HepG2 (cell line): ENCODE data around the gene ALS2CL. TPM values are rescaled to one million over a fixed set of nuclear protein-coding genes. Genes with fewer than 3 reads are reported as not detected.

Experiments used
- ATAC-seq: fragments of 200-7000 bp; cut with Tn5 transposase; 3 replicates; pipeline ENCODE4 v1.9.1; 2020; ENCODE audit warnings: mild to moderate bottlenecking, moderate library complexity
- BruUV-seq: library from RNA; stranded (reverse); fragments of 400-500 nt; replicated peaks from 2 replicates; lab custom pipeline; 2021; lab: Mats Ljungman, UMichigan
- CTCF ChIA-PET: fragments of 300-600 bp; formaldehyde crosslinking; extraction: SDS; loops from one replicate; lab custom pipeline; 2021; ENCODE audit warnings: low total read pairs, inconsistent platforms, low intra/inter-chr PET ratio; lab: Yijun Ruan, JAX
- POLR2A ChIA-PET: fragments of 350-600 bp; sonication (Branson Sonifier 250); formaldehyde crosslinking; loops from one replicate; lab custom pipeline; 2020; ENCODE audit warnings: antibody characterized with exemption, inconsistent platforms; lab: Yijun Ruan, JAX
- DNase-seq: peaks from one replicate; pipeline ENCODE4 v3.0.0-alpha.2; 2015; ENCODE audit warnings: low spot score
- FAIRE-seq: peaks from 3 replicates; lab custom pipeline; 2011; peaks lifted over from hg19 to GRCh38; lab: Jason Lieb, UNC
- H2AFZ ChIP-seq: one replicate; pipeline ENCODE4 v1.6.1; 2011; ENCODE audit warnings: low read length, inconsistent platforms
- H3K27ac ChIP-seq: fragments of 300-600 bp; 3 replicates; pipeline ENCODE4 v1.8.0; 2011; ENCODE audit warnings: mixed run types, mild to moderate bottlenecking, mixed read lengths, low read length, inconsistent platforms; ENCODE audit not compliant: insufficient read depth; ENCODE audit errors: extremely low read length
- H3K27me3 ChIP-seq, 2 experiments: fragments of 200-600 bp in 1 of 2; 2 replicates in 1 of 2; 3 replicates in 1 of 2; pipeline versions ENCODE4 v1.6.0 to v1.8.0; 2011; ENCODE audit warnings: low read length in 2 of 2, mild to moderate bottlenecking in 2 of 2, moderate library complexity in 2 of 2, inconsistent platforms in 1 of 2; ENCODE audit not compliant: insufficient read depth in 2 of 2, control insufficient read depth in 1 of 2
- H3K36me3 ChIP-seq, 2 experiments: fragments of 200-600 bp in 1 of 2; replicated peaks in 1 of 2; 2 replicates in 1 of 2; 3 replicates in 1 of 2; pipeline versions ENCODE4 v1.5.1 to v1.8.0; 2011; ENCODE audit warnings: low read length in 2 of 2, inconsistent platforms in 1 of 2; ENCODE audit not compliant: insufficient read depth in 2 of 2, control insufficient read depth in 1 of 2
- H3K4me1 ChIP-seq: 2 replicates; pipeline ENCODE4 v1.5.1; 2012; ENCODE audit warnings: low read length, inconsistent platforms; ENCODE audit not compliant: insufficient read depth
- H3K4me2 ChIP-seq: 2 replicates; pipeline ENCODE4 v1.6.0; 2011; ENCODE audit warnings: low read depth, low read length, inconsistent platforms
- H3K4me3 ChIP-seq, 3 experiments: fragments of 200-600 bp in 1 of 3; sonication (generic), shearing (Covaris generic) in 1 of 3; replicated peaks in 1 of 3; 2 replicates each; pipeline ENCODE4 v1.5.1; 2011 to 2016; ENCODE audit warnings: low read length in 3 of 3, inconsistent platforms in 2 of 3, low read depth in 2 of 3, mild to moderate bottlenecking in 2 of 3, control low read depth in 1 of 3, mixed read lengths in 1 of 3; ENCODE audit not compliant: insufficient read depth in 1 of 3
- H3K79me2 ChIP-seq: one replicate; pipeline ENCODE4 v1.6.1; 2011; ENCODE audit warnings: low read length, inconsistent platforms; ENCODE audit not compliant: insufficient read depth
- H3K9ac ChIP-seq: 2 replicates; pipeline ENCODE4 v1.6.0; 2011; ENCODE audit warnings: mild to moderate bottlenecking, low read depth, low read length, inconsistent platforms; ENCODE audit not compliant: insufficient read depth
- H3K9me3 ChIP-seq: 2 replicates; pipeline ENCODE4 v1.5.1; 2012; ENCODE audit warnings: mild to moderate bottlenecking, low read length
- H4K20me1 ChIP-seq: 2 replicates; pipeline ENCODE4 v1.6.0; 2011; ENCODE audit warnings: inconsistent platforms, mild to moderate bottlenecking, low read length, moderate library complexity; ENCODE audit not compliant: insufficient read depth
- POLR2AphosphoS5 ChIP-seq: IDR thresholded peaks from 2 replicates; pipeline ENCODE4 v1.6.1; 2012; ENCODE audit warnings: low read depth, low read length
- SIX1 ChIP-seq: sonication (generic); formaldehyde crosslinking; IDR thresholded peaks from 2 replicates; pipeline ENCODE4 v1.4.0; 2020; ENCODE audit warnings: missing genetic modification reagents, borderline replicate concordance
- TSC22D2 ChIP-seq: sonication (generic); formaldehyde crosslinking; IDR thresholded peaks from 2 replicates; pipeline ENCODE4 v1.5.1; 2020; ENCODE audit warnings: missing genetic modification reagents, mild to moderate bottlenecking, borderline replicate concordance
- ZBTB38 ChIP-seq: sonication (generic); formaldehyde crosslinking; IDR thresholded peaks from 2 replicates; pipeline ENCODE4 v1.5.1; 2020; ENCODE audit warnings: mild to moderate bottlenecking, missing genetic modification reagents
- ZNF720 ChIP-seq: sonication (generic); formaldehyde crosslinking; IDR thresholded peaks from 2 replicates; pipeline ENCODE4 v1.4.0; 2020; ENCODE audit warnings: missing genetic modification reagents
- ZNF747 ChIP-seq: sonication (generic); formaldehyde crosslinking; IDR thresholded peaks from 2 replicates; pipeline ENCODE4 v1.8.1; 2023; ENCODE audit warnings: missing genetic modification reagents, mild to moderate bottlenecking, borderline replicate concordance
- WGBS: methylation state at CpG from one replicate; pipeline ENCODE4 v1.1.6; 2017; ENCODE audit warnings: low lambda C conversion rate; 5-methylcytosine and 5-hydroxymethylcytosine counted together
- in situ Hi-C: cut with HindIII; loops from 2 replicates; pipeline ENCODE4 v1.10.0; 2017; ENCODE audit warnings: low pct_unique_long_range_greater_than_20kb; ENCODE audit not compliant: extremely low pct_ligation_motif_present
- intact Hi-C: fragments of 100-400 bp; cut with micrococcal nuclease; formaldehyde crosslinking; loops from one replicate; pipeline ENCODE4 v1.10.0; 2022; ENCODE audit not compliant: unreplicated experiment
- polyA plus RNA-seq, 8 experiments: library from polyadenylated mRNA; depleted of rRNA in 3 of 8; stranded (reverse) in 7 of 8; unstranded in 1 of 8; fragments of >200 nt; fragmentation: Illumina TruSeq in 4 of 8; extraction: Trizol in 4 of 8; gene quantifications; 2 replicates each; pipeline versions ENCODE4 v1.2.1 to v1.2.3, GENCODE V29; 2011 to 2016; ENCODE audit warnings: low read depth in 4 of 8, missing spikeins in 1 of 8, mixed read lengths in 1 of 8; ENCODE audit not compliant: insufficient read depth in 1 of 8
- total RNA-seq, 5 experiments: library from RNA; depleted of rRNA; stranded (reverse); fragments of >200 nt; fragmentation: Illumina TruSeq; extraction: Trizol; gene quantifications; 2 replicates each; pipeline ENCODE4 v1.2.3, GENCODE V29; 2016; ENCODE audit warnings: low read depth in 1 of 5
- TF ChIP-seq, protein P1 (sequence below): sonication (generic); formaldehyde crosslinking; IDR thresholded peaks from 2 replicates; pipeline ENCODE4 v1.8.0; 2022; ENCODE audit warnings: missing genetic modification reagents, mild to moderate bottlenecking, borderline replicate concordance
- TF ChIP-seq, protein P2 (sequence below): sonication (generic); formaldehyde crosslinking; IDR thresholded peaks from 2 replicates; pipeline ENCODE4 v1.4.0; 2020; ENCODE audit warnings: missing genetic modification reagents
- TF ChIP-seq, protein P3 (sequence below): sonication (generic); formaldehyde crosslinking; IDR thresholded peaks from 2 replicates; pipeline ENCODE4 v1.5.1; 2020; ENCODE audit warnings: mild to moderate bottlenecking, missing genetic modification reagents, borderline replicate concordance
- TF ChIP-seq, protein P4 (sequence below): sonication (generic); formaldehyde crosslinking; IDR thresholded peaks from 2 replicates; pipeline ENCODE4 v1.8.0; 2022; ENCODE audit warnings: mild to moderate bottlenecking, missing genetic modification reagents

ALS2CL gene
- total and polyA plus RNA-seq, 2 of the 13 experiments (the other 11 are each of a cell fraction or from before 2014, with no cell fraction given) = not detected

DNA sequence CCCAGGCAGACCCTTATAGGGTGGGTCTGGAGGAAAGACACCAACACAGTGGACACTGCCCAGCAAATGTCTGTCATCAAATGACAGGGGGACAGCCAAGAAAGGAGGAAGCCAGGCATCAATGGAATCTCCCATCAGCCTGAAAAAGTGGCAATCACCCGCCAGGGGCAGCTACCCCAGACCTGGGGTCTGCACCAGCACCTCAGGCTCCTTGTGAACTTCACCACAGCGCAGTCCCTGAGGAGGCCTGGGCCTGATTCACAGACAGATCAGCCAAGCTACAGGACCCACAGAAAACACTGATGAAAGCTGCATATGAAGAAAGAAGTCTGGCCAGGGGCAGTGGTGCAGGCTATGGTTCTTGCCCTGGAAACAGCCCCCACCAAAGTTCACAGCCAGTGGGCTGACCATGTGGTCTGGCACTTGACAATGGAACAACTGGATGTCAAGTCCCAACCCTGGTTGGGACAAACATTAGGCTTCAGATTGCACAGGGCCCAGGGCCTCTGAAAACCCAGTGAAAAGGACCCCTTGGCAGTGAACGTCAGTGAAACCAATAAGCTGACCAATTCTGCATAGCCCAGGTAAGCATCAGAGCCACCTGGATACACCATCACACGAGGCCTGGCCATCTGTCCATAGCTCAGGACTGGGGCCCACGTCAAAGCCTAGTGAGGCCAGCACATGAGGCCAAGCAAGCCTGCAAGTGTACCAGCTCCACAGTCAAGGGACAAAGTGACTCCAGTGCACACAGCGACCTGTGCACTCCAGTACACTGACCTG, 29.1 kb downstream of the ALS2CL start:
- intact Hi-C loops (no loop called here), in situ Hi-C loops (loop anchor here (10.0 kb wide), 1 partner anchor 180 kb away; no protein-coding TSS in a partner anchor)
- Histone ChIP-seq H3K4me3 (no peak overlapping the region), H3K4me2 (no peak overlapping the region), H3K36me3 (no peaks in the 10 kb centered on the region), H3K4me1 (no peaks in the 10 kb centered on the region), H3K79me2 (no peaks in the 10 kb centered on the region), H4K20me1 (no peaks in the 10 kb centered on the region), H3K27ac (no peak overlapping the region), H3K27me3 (peaks cover 3 to 34% of the 10 kb centered on the region in 2 experiments; a peak in 2 of 5 replicates), H2AFZ (no peak overlapping the region), H3K9ac (no peak overlapping the region), H3K9me3 (no peaks in the 10 kb centered on the region)
- CTCF ChIA-PET = interaction anchor here (0.8 kb wide), 1 partner anchor 176 kb away, joined by 3 read pairs; no protein-coding TSS in a partner anchor
- WGBS = 59% methylated on average over 3 of the region's 6 CpGs
- ATAC-seq (no peak), DNase-seq (no peak), FAIRE-seq (no peak)
- POLR2A ChIA-PET = no interaction called here
- no TSS peak for BruUV-seq
- TF ChIP-seq ZNF720 (CRISPR knock-in tag) (no peak), SIX1 (CRISPR knock-in tag) (no peak), TSC22D2 (CRISPR knock-in tag) (no peak), ZBTB38 (CRISPR knock-in tag) (no peak), POLR2AphosphoS5 (no peak), ZNF747 (CRISPR knock-in tag) (no peak)
- TF ChIP-seq, protein P1, sequence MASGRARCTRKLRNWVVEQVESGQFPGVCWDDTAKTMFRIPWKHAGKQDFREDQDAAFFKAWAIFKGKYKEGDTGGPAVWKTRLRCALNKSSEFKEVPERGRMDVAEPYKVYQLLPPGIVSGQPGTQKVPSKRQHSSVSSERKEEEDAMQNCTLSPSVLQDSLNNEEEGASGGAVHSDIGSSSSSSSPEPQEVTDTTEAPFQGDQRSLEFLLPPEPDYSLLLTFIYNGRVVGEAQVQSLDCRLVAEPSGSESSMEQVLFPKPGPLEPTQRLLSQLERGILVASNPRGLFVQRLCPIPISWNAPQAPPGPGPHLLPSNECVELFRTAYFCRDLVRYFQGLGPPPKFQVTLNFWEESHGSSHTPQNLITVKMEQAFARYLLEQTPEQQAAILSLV = no peak
- TF ChIP-seq, protein P2, sequence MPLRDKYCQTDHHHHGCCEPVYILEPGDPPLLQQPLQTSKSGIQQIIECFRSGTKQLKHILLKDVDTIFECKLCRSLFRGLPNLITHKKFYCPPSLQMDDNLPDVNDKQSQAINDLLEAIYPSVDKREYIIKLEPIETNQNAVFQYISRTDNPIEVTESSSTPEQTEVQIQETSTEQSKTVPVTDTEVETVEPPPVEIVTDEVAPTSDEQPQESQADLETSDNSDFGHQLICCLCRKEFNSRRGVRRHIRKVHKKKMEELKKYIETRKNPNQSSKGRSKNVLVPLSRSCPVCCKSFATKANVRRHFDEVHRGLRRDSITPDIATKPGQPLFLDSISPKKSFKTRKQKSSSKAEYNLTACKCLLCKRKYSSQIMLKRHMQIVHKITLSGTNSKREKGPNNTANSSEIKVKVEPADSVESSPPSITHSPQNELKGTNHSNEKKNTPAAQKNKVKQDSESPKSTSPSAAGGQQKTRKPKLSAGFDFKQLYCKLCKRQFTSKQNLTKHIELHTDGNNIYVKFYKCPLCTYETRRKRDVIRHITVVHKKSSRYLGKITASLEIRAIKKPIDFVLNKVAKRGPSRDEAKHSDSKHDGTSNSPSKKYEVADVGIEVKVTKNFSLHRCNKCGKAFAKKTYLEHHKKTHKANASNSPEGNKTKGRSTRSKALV (CRISPR knock-in tag) = no peak
- TF ChIP-seq, protein P3, sequence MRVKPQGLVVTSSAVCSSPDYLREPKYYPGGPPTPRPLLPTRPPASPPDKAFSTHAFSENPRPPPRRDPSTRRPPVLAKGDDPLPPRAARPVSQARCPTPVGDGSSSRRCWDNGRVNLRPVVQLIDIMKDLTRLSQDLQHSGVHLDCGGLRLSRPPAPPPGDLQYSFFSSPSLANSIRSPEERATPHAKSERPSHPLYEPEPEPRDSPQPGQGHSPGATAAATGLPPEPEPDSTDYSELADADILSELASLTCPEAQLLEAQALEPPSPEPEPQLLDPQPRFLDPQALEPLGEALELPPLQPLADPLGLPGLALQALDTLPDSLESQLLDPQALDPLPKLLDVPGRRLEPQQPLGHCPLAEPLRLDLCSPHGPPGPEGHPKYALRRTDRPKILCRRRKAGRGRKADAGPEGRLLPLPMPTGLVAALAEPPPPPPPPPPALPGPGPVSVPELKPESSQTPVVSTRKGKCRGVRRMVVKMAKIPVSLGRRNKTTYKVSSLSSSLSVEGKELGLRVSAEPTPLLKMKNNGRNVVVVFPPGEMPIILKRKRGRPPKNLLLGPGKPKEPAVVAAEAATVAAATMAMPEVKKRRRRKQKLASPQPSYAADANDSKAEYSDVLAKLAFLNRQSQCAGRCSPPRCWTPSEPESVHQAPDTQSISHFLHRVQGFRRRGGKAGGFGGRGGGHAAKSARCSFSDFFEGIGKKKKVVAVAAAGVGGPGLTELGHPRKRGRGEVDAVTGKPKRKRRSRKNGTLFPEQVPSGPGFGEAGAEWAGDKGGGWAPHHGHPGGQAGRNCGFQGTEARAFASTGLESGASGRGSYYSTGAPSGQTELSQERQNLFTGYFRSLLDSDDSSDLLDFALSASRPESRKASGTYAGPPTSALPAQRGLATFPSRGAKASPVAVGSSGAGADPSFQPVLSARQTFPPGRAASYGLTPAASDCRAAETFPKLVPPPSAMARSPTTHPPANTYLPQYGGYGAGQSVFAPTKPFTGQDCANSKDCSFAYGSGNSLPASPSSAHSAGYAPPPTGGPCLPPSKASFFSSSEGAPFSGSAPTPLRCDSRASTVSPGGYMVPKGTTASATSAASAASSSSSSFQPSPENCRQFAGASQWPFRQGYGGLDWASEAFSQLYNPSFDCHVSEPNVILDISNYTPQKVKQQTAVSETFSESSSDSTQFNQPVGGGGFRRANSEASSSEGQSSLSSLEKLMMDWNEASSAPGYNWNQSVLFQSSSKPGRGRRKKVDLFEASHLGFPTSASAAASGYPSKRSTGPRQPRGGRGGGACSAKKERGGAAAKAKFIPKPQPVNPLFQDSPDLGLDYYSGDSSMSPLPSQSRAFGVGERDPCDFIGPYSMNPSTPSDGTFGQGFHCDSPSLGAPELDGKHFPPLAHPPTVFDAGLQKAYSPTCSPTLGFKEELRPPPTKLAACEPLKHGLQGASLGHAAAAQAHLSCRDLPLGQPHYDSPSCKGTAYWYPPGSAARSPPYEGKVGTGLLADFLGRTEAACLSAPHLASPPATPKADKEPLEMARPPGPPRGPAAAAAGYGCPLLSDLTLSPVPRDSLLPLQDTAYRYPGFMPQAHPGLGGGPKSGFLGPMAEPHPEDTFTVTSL (CRISPR knock-in tag) = no peak
- TF ChIP-seq, protein P4, sequence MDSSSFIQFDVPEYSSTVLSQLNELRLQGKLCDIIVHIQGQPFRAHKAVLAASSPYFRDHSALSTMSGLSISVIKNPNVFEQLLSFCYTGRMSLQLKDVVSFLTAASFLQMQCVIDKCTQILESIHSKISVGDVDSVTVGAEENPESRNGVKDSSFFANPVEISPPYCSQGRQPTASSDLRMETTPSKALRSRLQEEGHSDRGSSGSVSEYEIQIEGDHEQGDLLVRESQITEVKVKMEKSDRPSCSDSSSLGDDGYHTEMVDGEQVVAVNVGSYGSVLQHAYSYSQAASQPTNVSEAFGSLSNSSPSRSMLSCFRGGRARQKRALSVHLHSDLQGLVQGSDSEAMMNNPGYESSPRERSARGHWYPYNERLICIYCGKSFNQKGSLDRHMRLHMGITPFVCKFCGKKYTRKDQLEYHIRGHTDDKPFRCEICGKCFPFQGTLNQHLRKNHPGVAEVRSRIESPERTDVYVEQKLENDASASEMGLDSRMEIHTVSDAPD = no peak
